Endothelial cell of umbilical vein (primary cell): ENCODE data around the gene FAM180A. TPM values are rescaled to one million over a fixed set of nuclear protein-coding genes. Genes with fewer than 3 reads are reported as not detected.

Experiments used
- BruUV-seq: library from RNA; stranded (reverse); fragments of 400-500 nt; replicated peaks from 2 replicates; lab custom pipeline; 2021; lab: Mats Ljungman, UMichigan
- CTCF ChIA-PET: fragments of 300-600, 350-600 bp; sonication (Branson Sonifier 250); formaldehyde crosslinking; loops from one replicate; lab custom pipeline; 2021; ENCODE audit warnings: antibody characterized with exemption, inconsistent platforms; lab: Charles Lee
- POLR2A ChIA-PET: fragments of 300-600, 350-600 bp; sonication (Branson Sonifier 250); formaldehyde crosslinking; loops from one replicate; lab custom pipeline; 2021; ENCODE audit warnings: antibody characterized with exemption, inconsistent platforms; lab: Charles Lee
- DNase-seq: peaks from one replicate; pipeline ENCODE4 v3.0.0-alpha.2; 2011; ENCODE audit warnings: low read depth, low spot score
- FAIRE-seq: peaks from 2 replicates; lab custom pipeline; 2011; peaks lifted over from hg19 to GRCh38; lab: Jason Lieb, UNC
- H2AFZ ChIP-seq: 2 replicates; pipeline ENCODE4 v1.6.0; 2012; ENCODE audit warnings: low read depth, low read length, control low read depth, inconsistent platforms
- H3K27ac ChIP-seq: 2 replicates; pipeline ENCODE4 v1.5.1; 2011; ENCODE audit warnings: low read depth, mild to moderate bottlenecking, control low read depth, low read length, moderate library complexity; ENCODE audit not compliant: insufficient read depth
- H3K27me3 ChIP-seq, 2 experiments: 2 replicates each; pipeline versions ENCODE4 v1.6.0 to v1.6.1; 2011; ENCODE audit warnings: low read length in 2 of 2, mixed read lengths in 1 of 2; ENCODE audit not compliant: control insufficient read depth in 2 of 2, insufficient read depth in 2 of 2
- H3K36me3 ChIP-seq, 2 experiments: 2 replicates in 1 of 2; 3 replicates in 1 of 2; pipeline ENCODE4 v1.5.1; 2011; ENCODE audit warnings: low read length in 2 of 2, mild to moderate bottlenecking in 1 of 2, moderate library complexity in 1 of 2; ENCODE audit not compliant: control insufficient read depth in 2 of 2, insufficient read depth in 2 of 2; ENCODE audit errors: extremely low read depth in 1 of 2
- H3K4me1 ChIP-seq: 3 replicates; pipeline ENCODE4 v1.5.1; 2011; ENCODE audit warnings: mild to moderate bottlenecking, low read length; ENCODE audit not compliant: control insufficient read depth, insufficient read depth; ENCODE audit errors: extremely low read depth
- H3K4me2 ChIP-seq: 2 replicates; pipeline ENCODE4 v1.6.1; 2011; ENCODE audit warnings: low read length, control low read depth, mixed read lengths; ENCODE audit not compliant: insufficient read depth
- H3K4me3 ChIP-seq, 3 experiments: fragments of 200-600 bp in 1 of 3; sonication (generic), shearing (Covaris generic) in 1 of 3; replicated peaks in 1 of 3; 2 replicates each; pipeline ENCODE4 v1.5.1; 2011 to 2016; ENCODE audit warnings: control low read depth in 3 of 3, low read length in 3 of 3, mild to moderate bottlenecking in 2 of 3, inconsistent platforms in 1 of 3, low read depth in 1 of 3, moderate library complexity in 1 of 3; ENCODE audit not compliant: insufficient read depth in 1 of 3
- H3K79me2 ChIP-seq: 2 replicates; pipeline ENCODE4 v1.6.0; 2012; ENCODE audit warnings: low read length, inconsistent platforms; ENCODE audit not compliant: control insufficient read depth, insufficient read depth
- H3K9ac ChIP-seq: replicated peaks from 2 replicates; pipeline ENCODE3; 2011; ENCODE audit warnings: low read length, control low read depth; ENCODE audit not compliant: insufficient read depth; ENCODE audit errors: extremely low read depth
- H3K9me1 ChIP-seq: replicated peaks from 3 replicates; pipeline ENCODE4 v1.6.0; 2011; ENCODE audit warnings: mild to moderate bottlenecking, low read length; ENCODE audit not compliant: control insufficient read depth, insufficient read depth; ENCODE audit errors: extremely low read depth
- H3K9me3 ChIP-seq: replicated peaks from 2 replicates; pipeline ENCODE4 v1.5.1; 2012; ENCODE audit warnings: low read length, inconsistent platforms; ENCODE audit not compliant: control insufficient read depth, insufficient read depth
- H4K20me1 ChIP-seq: replicated peaks from 2 replicates; pipeline ENCODE3; 2011; ENCODE audit warnings: mild to moderate bottlenecking, low read length; ENCODE audit not compliant: control insufficient read depth, insufficient read depth; ENCODE audit errors: extremely low read depth
- EZH2 ChIP-seq: IDR thresholded peaks from 2 replicates; pipeline ENCODE4 v1.6.1; 2012; ENCODE audit warnings: borderline replicate concordance, low read depth, mild to moderate bottlenecking, moderate library complexity, low read length, inconsistent platforms; ENCODE audit not compliant: severe bottlenecking
- JUN ChIP-seq: IDR thresholded peaks from 2 replicates; pipeline ENCODE4 v1.6.1; 2011; ENCODE audit warnings: borderline replicate concordance, low read depth; ENCODE audit not compliant: insufficient read length, insufficient read depth
- MYC ChIP-seq: IDR thresholded peaks from one replicate; pipeline ENCODE4 v1.6.1; 2011; ENCODE audit warnings: mild to moderate bottlenecking, low read depth, low read length
- POLR2AphosphoS5 ChIP-seq: IDR thresholded peaks from 2 replicates; pipeline ENCODE4 v1.6.1; 2012; ENCODE audit warnings: low read depth, mild to moderate bottlenecking, control low read depth, low read length, moderate library complexity; ENCODE audit not compliant: insufficient read depth
- dilution Hi-C: fragments of 300-500 bp; cut with MboI; formaldehyde crosslinking; loops from one replicate; pipeline ENCODE4 v1.15.0; 2019; ENCODE audit warnings: low sequenced_read_pairs; ENCODE audit not compliant: extremely low pct_ligation_motif_present
- intact Hi-C: fragments of 100-400 bp; cut with micrococcal nuclease; formaldehyde crosslinking; loops from one replicate; pipeline ENCODE4 v1.10.0; 2022
- polyA plus RNA-seq, 4 experiments: library from polyadenylated mRNA; depleted of rRNA in 3 of 4; stranded (reverse) in 3 of 4; unstranded in 1 of 4; fragments of >200 nt; gene quantifications; 2 replicates each; pipeline versions ENCODE4 v1.2.1 to v1.2.3, GENCODE V29; 2011 to 2012; ENCODE audit warnings: missing spikeins in 1 of 4
- total RNA-seq: library from RNA; stranded (reverse); gene quantifications from 2 replicates; pipeline ENCODE4 v1.2.3, GENCODE V29; 2021
- TF ChIP-seq, protein P1 (sequence below), 2 donors: IDR thresholded peaks; 1 replicate in 1 of 2; 2 replicates in 1 of 2; pipeline ENCODE4 v1.5.1; 2011; ENCODE audit warnings: low read length in 2 of 2, mild to moderate bottlenecking in 2 of 2, moderate library complexity in 2 of 2, control low read depth in 1 of 2, inconsistent platforms in 1 of 2, low read depth in 1 of 2; ENCODE audit not compliant: insufficient read depth in 1 of 2; ENCODE audit errors: extremely low read depth in 1 of 2

Gene FAM180A
- total and polyA plus RNA-seq, 2 donors (not counting 3 experiments of a cell fraction or from before 2014, with no cell fraction given), result not detected

DNA sequence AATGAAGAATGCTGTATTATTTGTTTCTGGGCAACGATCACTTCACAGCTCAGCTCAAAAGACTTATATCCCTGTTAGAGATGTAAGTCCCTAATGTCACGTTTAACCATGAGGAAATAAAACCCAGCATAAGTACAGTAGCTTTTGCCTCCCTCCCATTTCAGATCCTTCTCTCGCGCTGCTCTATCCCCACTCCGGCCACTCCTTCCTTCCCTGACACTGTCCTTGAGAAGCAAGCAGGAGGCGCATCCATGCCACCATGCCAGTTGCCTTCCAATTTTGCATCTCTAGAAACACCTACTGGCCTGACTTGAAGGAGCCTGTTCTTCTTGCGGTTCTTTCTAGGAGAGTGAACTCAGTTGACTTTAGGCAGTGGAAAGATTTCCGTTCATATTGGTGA lies 1.2 kb downstream of the FAM180A start:
- no peak overlapping the region for H3K4me3 ChIP-seq
- TF ChIP-seq JUN (no peak), MYC (no peak), EZH2 (no peak), POLR2AphosphoS5 (no peak)
- TF ChIP-seq, protein P1, sequence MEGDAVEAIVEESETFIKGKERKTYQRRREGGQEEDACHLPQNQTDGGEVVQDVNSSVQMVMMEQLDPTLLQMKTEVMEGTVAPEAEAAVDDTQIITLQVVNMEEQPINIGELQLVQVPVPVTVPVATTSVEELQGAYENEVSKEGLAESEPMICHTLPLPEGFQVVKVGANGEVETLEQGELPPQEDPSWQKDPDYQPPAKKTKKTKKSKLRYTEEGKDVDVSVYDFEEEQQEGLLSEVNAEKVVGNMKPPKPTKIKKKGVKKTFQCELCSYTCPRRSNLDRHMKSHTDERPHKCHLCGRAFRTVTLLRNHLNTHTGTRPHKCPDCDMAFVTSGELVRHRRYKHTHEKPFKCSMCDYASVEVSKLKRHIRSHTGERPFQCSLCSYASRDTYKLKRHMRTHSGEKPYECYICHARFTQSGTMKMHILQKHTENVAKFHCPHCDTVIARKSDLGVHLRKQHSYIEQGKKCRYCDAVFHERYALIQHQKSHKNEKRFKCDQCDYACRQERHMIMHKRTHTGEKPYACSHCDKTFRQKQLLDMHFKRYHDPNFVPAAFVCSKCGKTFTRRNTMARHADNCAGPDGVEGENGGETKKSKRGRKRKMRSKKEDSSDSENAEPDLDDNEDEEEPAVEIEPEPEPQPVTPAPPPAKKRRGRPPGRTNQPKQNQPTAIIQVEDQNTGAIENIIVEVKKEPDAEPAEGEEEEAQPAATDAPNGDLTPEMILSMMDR (IDR thresholded peaks at IDR 0.05; ENCODE audit: extremely low read depth in 1 of 2, insufficient read depth in 1 of 2, low read depth in 1 of 2, low read length in 2 of 2), result no peak

More for the DNA sequence above, 1.2 kb downstream of the FAM180A start:
- Histone ChIP-seq H3K9me3 (no peaks in the 10 kb centered on the region), H3K4me2 (no peak overlapping the region), H3K36me3 (no peaks in the 10 kb centered on the region), H3K4me1 (peaks cover 11% of the 10 kb centered on the region), H3K79me2 (no peaks in the 10 kb centered on the region), H3K27ac (no peak overlapping the region), H3K9me1 (no peaks in the 10 kb centered on the region), H3K9ac (no peak overlapping the region), H2AFZ (peak overlapping the region; percentile 44), H4K20me1 (no peaks in the 10 kb centered on the region), H3K27me3 (no peaks in the 10 kb centered on the region)
- dilution Hi-C loops (no loop called here), intact Hi-C loops (loop anchor here (2.0 to 5.0 kb wide), 2 partner anchors 35 to 75 kb away; no protein-coding TSS in a partner anchor)
- POLR2A ChIA-PET, result no interaction called here
- no peak for FAIRE-seq
- CTCF ChIA-PET, result interaction anchor here (1.6 kb wide), 1 partner anchor 75 kb away, joined by 4 read pairs; no protein-coding TSS in a partner anchor
- DNase-seq, result no peak
- BruUV-seq, result no TSS peak
